NCI-H2107 treated with DMSO at 0.1 percent for 48 hours (cell line): ENCODE data around the gene ABCC5.
"Not testable (repeated sequence)": the region's sequence is repeated elsewhere in the genome, so short reads cannot be mapped to it uniquely, and the experiment has no call there.

ENCODE experiments used
- DNase-seq: peaks from one replicate; lab custom pipeline; 2025; ENCODE audit not compliant: unreplicated experiment; lab: John Stamatoyannopoulos, UW

ABCC5 gene

DNA sequence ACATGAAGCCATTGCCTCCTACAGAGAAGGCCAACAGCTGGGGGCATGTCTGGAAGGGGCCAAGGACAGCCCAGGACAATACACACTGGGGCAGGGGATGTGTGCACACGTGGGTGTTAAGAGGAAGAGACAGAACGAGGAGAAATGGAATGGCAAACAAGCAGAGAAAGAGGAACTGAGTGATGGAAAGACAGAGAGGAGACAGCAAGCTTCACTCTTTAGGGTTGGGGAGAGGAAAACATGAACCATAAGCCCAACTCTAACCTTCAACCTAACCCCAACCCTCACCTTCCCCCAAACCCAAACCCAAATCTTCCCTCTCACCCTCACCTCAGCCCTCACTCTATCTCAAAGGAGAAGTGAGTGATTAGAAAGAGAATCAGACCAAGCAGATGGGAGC, 121.1 kb downstream of the ABCC5 start:
- no peak for DNase-seq

- DNase-seq: no peak
Measured at GRCh38 chr3:183896184-183896583, 121.5 kb downstream of the ABCC5 start.

DNA sequence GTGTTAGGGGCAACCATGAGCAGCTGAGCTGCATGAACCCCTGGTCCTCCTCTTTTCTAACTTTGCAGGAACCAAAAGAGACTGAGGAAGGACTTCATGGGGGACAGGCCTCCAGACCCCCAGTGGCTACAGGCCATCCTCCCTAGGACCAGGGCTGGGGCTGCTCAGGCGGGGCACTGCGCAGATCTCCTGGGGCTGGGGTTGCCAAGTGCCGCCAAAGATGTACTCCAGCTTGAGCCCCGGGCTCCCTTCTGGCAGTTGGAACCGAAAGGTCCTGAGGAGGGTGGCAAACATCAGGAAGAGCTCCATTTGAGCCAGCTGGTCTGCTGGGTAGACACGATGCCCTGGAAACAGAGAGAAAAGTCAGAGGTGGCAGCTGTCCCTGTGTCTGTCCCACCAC, 121.9 kb downstream of the ABCC5 start:
- no peak for DNase-seq

DNA sequence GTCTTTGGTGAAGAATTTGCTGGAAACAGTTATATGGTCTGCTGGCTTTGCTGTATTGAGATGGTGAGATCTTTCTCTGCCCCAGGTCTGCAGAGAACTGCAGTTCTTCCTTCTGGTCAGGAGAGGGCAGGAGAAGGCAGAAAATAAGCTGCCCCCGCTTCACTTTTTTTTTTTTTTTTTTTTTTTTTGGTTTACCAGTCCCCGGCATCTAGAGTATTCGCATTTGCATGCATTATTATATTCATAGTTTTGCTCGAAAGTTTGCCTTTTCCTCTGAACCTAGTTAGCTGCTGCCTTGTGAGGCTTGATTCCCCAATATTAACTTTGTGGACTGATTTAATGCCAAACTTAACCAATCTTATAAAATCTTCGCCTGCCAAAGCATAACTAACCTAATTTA, 122.4 kb downstream of the ABCC5 start:
- DNase-seq: peak; percentile 43

DNA sequence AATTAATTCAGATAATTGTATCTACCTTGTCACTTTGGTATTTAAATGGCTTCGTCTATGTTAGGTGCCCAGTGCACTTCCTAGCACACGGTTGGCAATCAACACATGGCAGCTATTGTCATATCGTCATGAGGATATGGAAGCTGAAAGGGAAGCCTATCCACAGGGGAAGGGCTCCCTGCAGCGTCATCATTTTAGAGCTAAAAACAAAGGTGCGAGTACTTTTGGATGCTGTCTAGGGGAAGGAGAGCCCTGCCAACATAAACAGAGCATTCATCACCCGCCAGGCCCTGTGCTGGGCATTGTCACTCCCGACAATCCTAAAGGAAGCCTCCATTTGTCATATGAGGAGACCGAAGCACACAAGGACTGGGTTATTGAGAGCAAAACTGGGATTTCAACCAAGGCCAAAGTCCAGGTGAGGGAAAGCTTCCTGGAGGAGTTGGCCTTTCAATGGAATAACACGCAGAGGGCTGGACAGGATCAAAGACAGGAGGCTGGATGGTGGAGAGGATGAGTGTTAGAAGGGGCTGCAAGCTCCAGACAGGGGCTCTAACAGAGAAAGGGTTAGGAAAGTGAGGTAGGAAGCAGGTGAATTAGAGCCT, 125.0 kb downstream of the ABCC5 start:
- peak; percentile 31 for DNase-seq

- no peak for DNase-seq
Measured at GRCh38 chr3:183885766-183886165, 131.9 kb downstream of the ABCC5 start.

GRCh38 chr3:183884427-183885296, 133.0 kb downstream of the ABCC5 start, which contains the start of gene PARL:
Gene PARL, minus strand, starts transcription at chr3:183884880. Its CDS starts 34 bp downstream, at chr3:183884846.
- peak; percentile 99 for DNase-seq

DNA sequence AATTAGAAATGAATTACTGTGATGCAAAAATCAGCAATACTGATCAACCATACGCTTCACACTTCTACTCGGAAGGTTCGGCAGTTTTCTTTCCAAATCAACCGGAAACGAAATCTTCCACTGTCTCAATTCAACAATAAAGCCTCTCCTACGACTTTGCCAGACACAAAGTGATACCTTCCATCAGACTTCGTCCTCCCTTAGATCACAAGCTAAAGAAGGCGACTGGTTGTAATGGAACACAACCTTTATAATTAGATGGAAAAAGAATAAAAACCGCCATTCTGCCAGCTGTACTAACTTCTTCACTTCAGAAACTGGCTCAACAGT, 133.6 kb downstream of the ABCC5 start:
- no peak for DNase-seq

GRCh38 chr3:183883291-183884096, 134.2 kb downstream of the ABCC5 start:
- no peak for DNase-seq

DNA sequence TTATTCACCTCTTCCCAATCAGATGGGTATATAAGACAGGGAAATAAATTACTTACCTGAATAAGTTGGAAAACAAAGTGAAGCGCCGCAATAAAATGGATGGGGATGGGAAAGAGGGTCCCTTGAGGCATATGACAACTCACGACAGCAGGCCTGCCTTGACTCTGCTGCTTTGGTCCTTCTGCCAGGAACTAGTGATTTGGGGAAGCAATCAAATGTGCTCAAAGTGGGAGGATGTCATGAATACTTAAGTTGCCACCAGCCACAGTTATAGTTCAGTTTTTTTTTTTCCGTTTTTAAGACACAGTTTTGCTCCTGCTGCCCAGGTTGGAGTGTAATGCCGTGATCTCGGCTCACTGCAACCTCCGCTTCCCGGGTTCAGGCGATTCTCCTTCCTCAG, 137.6 kb downstream of the ABCC5 start:
- DNase-seq: no peak

GRCh38 chr3:183879243-183879642, 138.4 kb downstream of the ABCC5 start:
- no peak for DNase-seq

DNA sequence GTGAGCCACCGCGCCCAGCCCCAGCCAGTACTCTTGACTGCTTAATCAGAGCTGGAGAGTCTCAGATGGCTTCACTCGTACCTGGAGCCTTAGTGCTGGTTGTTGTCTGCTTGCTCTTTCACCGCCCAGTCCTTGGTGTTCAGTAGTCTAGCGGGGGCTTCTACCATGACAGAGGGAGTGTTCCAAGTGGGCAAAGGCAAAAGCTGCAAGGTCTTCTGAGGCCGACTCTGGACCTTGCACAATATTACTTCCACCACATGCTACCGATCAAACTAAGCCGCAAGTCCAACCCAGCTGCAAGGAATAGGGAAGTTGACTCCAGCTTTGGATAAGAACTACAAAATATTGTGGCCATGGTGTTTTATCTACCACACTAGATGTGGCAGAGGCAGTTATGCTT, 139.6 kb downstream of the ABCC5 start:
- no peak for DNase-seq

DNA sequence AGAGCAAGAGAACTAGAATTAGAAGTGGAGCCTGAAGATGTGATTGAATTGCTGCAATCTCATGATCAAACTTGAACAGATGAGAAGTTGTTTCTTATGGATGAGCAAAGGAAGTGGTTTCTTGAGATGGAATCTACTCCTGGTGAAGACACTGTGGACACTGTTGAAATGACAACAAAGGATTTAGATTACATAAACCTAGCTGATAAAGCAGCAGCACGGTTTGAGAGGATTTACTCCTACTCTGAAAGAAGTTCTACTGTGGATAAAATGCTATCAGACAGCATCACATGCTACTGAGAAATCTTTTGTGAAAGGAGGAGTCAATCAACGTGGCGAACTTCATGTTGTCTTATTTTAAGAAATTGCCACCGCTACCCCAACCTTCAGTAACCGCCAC, 140.5 kb downstream of the ABCC5 start:
- not testable (repeated sequence) for DNase-seq

DNA sequence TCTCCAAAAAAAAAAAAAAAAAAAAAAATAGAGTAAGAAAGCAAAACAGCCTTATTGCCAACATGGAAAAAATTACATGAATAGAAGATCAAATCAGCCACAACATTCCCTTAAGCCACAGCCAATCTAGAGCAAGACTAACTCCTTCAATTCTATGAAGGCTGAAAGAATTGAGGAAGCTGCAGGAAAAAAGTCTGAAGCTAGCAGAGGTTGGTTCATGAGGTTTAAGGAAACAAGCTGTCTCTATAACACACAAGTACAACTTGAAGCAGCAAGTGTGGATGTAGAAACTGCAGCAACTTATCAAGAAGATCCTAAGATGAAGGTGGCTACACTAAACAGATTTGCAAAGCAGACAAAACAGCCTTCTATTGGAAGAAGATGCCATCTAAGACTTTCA, 142.3 kb downstream of the ABCC5 start:
- no peak for DNase-seq

DNA sequence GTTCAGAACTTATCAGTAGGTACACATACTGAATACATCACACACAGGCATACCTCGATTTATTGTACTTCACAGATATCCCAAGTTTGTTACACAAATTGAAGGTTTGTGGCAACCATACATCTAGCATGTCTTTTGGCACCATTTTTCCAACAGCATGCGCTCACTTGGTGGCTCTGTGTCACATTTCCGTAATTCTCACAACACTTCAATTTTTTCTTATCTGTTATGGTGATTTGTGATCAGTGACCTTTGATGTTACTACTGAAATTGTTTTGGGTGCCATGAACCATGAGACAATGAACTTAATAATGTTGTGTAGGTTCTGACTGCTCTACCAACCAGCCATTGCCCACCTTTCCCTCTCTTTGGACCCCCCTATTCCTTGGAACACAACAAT, 143.8 kb downstream of the ABCC5 start:
- DNase-seq: no peak

DNA sequence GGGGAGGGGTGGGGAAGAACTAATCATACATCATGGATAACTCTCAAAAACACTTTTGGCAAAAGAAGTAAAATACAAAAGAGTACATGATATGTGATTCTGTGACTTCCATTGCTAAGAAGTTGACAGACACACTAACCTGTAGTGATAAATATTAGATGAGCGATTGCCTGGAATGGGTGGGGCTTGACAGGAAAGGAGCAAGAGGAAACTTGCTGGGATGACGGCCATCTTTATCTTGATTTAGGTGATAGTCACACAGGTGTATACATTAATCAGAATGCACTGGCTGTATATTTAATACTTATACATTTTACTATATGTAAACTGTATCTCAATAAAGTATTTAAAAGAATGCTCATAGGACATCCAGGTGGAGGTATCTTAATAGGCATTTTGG, 146.1 kb downstream of the ABCC5 start:
- no peak for DNase-seq

DNA sequence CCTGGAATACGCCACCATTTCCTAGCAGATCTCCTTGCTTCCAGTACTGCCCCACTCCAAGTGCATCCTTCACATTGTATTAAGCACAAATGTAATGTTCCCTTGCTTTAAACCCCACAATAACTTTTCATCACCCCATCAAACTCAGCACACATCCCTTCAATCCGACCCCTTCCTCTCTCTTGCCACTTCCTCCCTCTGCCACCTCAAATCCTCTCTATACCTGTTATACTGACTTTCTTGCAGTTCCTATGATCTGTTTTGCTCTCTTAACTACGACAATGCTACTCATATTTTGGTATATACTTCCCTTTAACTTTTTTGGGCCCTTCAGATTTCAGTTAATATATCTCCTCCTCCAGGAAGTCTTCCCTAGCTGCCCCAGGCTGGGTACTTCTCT, 147.1 kb downstream of the ABCC5 start:
- no peak for DNase-seq
